NOMO-1 treated with dmso at 0.1 percent for 144 hours (cell line): ENCODE results near the gene BIRC2.
"Not testable (repeated sequence)": the region's sequence is repeated elsewhere in the genome, so short reads cannot be mapped to it uniquely, and the experiment has no call there.

Source experiments
- DNase-seq: peaks from one replicate; lab custom pipeline; 2025; ENCODE audit not compliant: unreplicated experiment; lab: John Stamatoyannopoulos, UW

The BIRC2 gene

DNA sequence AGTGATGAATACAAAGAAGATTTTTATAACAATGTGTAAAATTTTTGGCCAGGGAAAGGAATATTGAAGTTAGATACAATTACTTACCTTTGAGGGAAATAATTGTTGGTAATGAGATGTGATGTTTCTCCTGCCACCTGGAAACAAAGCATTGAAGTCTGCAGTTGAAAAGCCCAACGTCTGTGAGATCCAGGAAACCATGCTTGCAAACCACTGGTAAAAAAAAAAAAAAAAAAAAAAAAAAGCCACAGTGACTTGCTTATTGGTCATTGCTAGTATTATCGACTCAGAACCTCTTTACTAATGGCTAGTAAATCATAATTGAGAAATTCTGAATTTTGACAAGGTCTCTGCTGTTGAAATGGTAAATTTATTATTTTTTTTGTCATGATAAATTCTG lies 24.5 kb upstream of the BIRC2 start:
- no peak for DNase-seq

DNA sequence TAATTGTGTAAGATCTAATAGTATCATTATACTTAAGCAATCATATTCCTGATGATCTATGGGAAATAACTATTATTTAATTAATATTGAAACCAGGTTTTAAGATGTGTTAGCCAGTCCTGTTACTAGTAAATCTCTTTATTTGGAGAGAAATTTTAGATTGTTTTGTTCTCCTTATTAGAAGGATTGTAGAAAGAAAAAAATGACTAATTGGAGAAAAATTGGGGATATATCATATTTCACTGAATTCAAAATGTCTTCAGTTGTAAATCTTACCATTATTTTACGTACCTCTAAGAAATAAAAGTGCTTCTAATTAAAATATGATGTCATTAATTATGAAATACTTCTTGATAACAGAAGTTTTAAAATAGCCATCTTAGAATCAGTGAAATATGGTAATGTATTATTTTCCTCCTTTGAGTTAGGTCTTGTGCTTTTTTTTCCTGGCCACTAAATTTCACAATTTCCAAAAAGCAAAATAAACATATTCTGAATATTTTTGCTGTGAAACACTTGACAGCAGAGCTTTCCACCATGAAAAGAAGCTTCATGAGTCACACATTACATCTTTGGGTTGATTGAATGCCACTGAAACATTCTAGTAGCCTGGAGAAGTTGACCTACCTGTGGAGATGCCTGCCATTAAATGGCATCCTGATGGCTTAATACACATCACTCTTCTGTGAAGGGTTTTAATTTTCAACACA lies 23.3 kb upstream of the BIRC2 start:
- DNase-seq: no peak

DNA sequence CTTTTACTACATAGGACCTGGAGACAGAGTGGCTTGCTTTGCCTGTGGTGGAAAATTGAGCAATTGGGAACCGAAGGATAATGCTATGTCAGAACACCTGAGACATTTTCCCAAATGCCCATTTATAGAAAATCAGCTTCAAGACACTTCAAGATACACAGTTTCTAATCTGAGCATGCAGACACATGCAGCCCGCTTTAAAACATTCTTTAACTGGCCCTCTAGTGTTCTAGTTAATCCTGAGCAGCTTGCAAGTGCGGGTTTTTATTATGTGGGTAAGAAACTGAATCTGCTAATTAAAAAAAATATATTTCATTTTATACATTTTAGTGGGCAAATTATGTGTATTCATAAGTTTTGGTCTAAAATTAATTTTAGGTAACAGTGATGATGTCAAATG lies 21.9 kb upstream of the BIRC2 start:
- no peak for DNase-seq

- DNase-seq: no peak
Measured at GRCh38 chr11:102328748-102329147, 18.3 kb upstream of the BIRC2 start.

- no peak for DNase-seq
Measured at GRCh38 chr11:102330231-102330630, 16.8 kb upstream of the BIRC2 start.

DNA sequence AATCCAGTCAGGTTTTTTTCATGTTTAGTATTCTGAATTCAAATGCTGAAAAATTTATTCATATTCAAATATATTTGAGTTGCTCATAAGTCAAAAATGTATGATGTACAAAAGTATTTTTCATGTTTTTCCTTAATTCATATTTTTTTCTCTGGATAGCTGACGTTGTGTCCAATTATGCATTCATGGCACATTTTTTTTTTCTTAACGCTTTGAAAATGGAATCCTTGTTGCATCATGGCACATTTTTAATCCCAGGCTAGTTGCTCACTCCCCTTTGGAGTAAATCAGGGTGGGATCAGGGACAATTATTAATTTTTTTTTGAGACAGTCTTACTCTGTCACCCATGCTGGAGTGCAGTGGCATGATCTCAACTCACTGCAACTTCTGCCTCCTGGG lies 15.7 kb upstream of the BIRC2 start:
- no peak for DNase-seq

DNA sequence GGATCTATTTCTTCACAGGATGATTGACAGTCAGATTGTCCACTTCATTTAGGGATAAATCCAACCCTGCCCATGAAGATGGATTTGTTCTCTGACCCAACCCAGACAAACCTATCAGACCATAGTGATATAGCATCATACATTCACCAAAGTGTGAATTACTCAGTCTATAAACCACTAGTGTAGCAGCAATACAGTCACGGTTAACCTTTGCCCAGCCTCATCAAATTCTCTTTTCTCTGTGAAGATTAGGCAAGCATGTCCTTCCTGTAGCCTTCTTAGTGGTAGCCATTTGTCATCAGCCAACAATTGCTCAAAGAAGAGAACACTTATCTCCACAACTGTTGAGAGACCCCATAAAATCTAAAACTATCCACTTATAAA lies 14.4 kb upstream of the BIRC2 start:
- no peak for DNase-seq

DNA sequence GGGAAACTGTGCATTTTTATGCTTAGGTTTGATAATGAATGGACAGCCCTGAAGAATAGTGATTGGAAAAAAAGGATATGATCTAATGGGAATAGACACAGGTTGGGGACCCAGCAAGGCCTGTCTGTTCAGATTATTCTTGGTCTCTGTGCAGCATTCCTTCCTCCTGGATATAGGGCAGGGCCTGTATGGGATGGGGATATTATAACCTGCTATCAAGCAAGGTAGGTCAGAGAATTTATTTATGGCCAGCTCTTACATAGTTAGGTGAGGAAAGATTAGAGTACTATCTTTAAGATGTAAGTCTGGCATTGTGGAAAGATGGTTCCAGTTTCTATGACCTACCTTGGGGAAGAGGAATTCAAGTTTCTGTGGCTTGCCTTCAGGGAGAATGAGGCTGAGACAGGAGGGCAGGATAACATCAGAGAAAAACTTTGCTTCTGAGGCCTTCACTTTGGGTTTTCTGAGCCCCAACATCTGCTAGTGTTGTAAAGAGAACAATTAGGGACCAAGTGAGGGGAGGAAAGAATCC lies 8.5 kb upstream of the BIRC2 start:
- no peak for DNase-seq

DNA sequence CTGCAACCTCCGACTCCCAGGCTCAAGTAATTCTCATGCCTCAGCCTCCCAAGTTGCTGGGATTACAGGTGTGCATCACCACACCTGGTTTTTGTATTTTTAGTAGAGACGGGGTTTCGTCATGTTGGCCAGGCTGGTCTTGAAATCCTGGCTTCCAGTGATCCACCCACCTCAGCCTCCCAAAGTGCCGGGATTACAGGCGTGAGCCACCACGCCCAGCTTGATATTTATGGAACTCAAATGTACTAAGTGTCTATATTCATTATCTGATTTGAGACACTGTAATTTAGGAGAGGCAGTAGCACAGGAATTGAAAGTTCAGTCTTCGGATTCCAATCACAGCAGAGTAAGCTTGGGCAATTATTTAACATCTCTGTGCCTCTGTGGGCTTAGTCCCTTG lies 5.7 kb upstream of the BIRC2 start:
- DNase-seq: not testable (repeated sequence)

GRCh38 chr11:102341844-102342318 lies 5.1 kb upstream of the BIRC2 start:
- peak; percentile 30 for DNase-seq

GRCh38 chr11:102343809-102344208 lies 3.2 kb upstream of the BIRC2 start:
- DNase-seq: no peak

DNA sequence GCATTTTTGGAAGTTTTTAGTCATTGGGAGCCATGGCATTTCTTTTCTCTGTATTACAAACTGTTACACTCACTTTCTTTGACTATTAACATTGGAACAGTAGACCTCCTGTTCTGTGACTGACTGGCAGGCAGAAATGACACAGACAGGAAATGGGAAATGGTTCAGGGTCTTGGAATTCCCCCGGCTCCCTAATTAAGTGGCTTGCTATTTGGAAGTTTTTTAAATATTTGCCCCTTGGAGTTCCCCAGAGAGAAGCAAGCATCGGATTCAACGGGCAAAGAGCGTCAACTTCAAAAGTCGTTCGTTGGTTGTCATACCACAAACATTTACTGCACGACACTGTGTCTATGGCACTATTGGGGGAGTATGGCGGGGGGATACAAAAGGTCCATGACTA lies 1.1 kb upstream of the BIRC2 start:
- DNase-seq: no peak

- no peak for DNase-seq
Measured at GRCh38 chr11:102346456-102346747, 612 bp upstream of the BIRC2 start.

DNA sequence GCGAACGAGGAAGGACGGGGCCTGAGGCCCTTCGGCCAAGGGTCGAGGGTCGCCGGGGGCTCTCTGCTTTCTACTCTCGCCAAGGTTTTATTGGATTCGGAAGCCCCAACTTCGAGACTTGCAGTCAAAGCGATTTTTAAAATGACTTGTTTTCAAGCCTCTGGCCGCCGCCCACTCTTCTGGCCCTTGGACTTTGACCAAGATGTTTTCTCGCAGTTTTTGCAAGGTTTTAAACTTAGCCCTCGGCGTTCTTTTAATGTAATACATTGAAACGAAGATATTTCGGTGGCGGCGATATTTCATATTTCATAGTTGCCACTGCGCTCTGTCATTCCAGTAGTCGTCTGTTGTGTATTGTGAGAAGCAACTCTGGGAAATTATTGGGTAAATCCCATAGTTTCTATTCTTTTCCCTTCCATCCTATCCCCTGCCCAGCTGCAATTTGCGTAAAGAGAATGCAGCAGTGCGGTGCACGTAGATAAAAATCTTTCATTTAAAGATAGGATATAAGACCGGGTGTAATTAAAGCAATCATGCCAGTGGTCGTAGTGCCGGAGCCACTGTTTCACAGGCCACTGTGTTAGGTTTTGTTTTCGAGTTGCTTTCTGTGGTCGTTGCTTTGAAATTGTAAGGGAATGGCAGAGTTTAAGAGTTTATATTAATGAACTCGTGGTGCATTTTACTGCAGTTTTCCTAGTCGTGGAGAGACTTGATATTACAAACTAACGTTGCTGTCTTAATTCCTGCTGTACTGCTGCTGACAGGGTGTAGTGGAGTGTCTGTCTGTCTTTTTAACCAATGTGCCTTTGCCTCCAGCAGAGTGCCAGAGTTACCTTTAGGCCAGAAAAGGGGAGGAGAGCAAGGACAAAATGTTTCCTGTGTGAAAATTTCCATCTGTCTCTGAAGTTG lies 702 bp downstream of the BIRC2 start:
- DNase-seq: no peak

GRCh38 chr11:102357116-102357515 lies 10.1 kb downstream of the BIRC2 start:
- no peak for DNase-seq

DNA sequence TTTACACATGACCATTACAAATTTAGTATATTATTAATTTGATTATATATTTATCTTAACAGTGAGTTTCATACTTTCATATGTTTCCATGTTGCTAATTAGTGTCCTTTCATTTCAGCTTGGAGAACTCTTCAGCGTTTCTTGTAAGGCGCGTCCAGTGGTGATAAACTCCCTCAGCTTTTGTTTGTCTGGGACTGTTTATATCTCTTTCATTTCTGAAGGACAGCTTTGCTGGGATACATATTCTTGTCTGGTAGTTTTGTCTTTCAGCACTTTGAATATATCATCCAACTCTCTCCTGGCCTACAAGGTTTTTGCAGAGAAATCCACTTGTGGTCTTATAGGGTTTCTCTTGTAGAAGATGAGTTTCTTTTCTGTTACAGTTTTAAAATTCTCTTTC lies 12.4 kb downstream of the BIRC2 start:
- DNase-seq: no peak

DNA sequence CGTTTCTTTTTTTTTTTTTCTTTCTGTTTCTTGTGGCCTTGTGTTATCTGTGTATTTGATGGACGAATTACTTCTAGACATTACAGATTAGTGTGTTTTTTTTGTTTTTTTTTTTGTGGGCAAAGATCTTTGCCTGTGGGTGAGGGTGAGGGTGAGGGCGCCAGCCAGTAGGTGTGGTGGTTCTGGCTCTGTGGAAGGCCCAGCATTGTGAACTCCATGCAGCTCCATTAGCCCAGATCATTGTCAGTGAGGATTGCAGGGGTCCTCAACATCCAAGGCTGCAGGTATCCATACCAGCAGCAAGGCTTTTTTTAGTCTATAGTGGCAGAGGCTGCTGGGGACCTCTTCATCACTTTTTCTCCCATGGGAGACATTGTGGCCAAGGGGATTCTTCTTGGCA lies 13.7 kb downstream of the BIRC2 start:
- no peak for DNase-seq

- DNase-seq: no peak
Measured at GRCh38 chr11:102361086-102362031, 14.3 kb downstream of the BIRC2 start.

DNA sequence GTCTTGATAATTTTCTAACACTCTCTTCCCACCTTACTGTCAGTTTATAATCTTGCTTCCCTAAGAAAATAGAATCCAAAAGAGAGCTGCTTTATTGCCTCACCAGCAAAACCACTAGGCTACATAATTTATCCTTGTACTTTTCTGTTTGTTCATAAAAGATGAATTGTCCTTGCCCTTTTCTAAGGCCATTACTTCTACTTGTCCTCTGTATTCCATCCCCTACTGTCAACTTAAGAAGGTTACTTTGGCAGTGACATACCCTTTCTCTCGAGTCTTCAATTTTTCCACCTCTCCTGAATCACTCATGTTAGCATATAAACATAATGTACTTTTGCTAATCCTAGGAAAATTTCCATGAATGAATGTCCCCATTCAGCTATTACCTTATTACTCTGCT lies 18.0 kb downstream of the BIRC2 start:
- DNase-seq: no peak

DNA sequence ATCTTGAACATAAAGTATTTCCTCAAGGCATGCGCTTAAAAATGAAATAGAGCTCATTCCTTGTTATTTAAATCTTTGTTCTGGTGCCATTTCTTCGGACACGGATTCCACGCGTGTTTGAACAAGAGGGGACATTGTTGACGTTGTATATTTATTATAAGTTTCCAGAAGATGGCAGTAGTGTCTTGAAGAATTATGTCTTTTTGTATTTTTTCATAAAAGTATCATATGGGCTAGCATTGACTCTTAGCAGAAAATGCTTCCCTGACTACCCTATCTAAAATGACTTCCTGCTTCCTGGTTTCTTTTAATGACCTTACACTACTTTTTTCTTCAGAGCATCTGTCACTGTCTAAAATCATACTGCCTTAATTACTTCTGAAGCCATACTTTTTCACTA lies 20.4 kb downstream of the BIRC2 start:
- no peak for DNase-seq

DNA sequence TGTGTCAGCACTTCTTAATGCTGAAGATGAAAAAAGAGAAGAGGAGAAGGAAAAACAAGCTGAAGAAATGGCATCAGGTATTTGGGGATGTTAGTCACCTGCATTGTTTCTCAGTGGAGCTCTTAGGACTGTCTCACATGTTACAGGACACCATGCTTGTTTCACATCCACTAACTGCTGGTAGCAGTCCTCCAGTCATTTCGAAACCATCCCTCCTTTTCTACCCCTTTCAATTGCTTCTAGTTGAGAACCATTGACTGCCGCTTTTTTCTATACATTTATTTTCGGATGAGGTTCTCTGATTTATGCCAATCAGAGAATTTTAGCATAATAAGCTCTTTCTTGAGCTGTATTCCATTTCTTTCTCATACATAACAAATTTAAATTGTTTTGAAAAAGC lies 21.5 kb downstream of the BIRC2 start:
- no peak for DNase-seq
